GM12875 (cell line): ENCODE results near the gene AIFM2.

ENCODE experiments used
- H3K4me3 ChIP-seq: one replicate; pipeline ENCODE4 v1.5.1; 2011; ENCODE audit warnings: low read depth, low read length, control low read depth
- CTCF ChIP-seq: IDR thresholded peaks from 2 replicates; pipeline ENCODE4 v1.5.1; 2011; ENCODE audit warnings: low read depth, mild to moderate bottlenecking, control low read depth, inconsistent platforms, low read length, moderate library complexity, borderline replicate concordance; ENCODE audit not compliant: insufficient read depth

Gene AIFM2

GRCh38 chr10:70145666-70146488 lies 13.3 kb upstream of the AIFM2 start:
- peak; percentile 78 for TF ChIP-seq CTCF

GRCh38 chr10:70145166-70145665 lies 12.6 kb upstream of the AIFM2 start:
- no peak for TF ChIP-seq CTCF

More at GRCh38 chr10:70145666-70146488, 13.3 kb upstream of the AIFM2 start:
- peak overlapping the region; percentile 96 for H3K4me3 ChIP-seq

DNA sequence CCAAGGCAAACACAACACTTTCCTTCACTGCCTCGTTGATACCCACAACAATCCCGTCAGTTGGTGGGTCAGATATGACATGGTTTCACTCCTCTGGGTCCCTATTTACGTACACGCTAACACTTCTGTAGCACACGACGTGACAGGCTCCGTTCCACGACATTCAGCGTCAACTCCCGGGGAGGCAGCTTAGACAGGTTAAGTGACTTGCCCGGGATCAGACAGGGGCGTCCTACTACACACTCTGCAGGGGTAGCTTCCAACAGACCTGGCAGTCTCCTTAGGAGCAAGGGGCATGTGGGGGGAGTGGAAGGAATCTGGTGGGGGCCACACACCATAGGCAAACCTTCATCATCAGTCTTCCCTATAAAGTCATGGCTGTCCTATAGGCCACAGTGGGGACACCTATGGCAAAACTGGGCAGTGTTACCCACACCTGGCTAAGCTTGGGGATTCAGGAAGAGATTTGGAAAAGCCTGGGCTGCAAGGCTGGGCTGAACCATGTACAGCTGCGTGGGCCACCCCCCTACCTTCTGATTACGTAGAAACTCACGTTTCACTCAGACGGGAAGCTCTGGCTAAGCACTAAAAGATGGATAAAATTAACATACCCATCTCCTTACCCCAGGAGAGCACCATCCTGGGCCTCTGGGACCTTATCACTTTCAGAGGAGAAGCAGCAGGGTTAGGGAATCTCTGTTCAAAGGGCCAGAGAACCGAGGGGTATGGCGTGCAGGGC lies 11.9 kb upstream of the AIFM2 start:
- TF ChIP-seq CTCF = no peak
- peak overlapping the region; percentile 96 for H3K4me3 ChIP-seq

More at GRCh38 chr10:70145166-70145665, 12.6 kb upstream of the AIFM2 start:
- peak overlapping the region; percentile 96 for H3K4me3 ChIP-seq

DNA sequence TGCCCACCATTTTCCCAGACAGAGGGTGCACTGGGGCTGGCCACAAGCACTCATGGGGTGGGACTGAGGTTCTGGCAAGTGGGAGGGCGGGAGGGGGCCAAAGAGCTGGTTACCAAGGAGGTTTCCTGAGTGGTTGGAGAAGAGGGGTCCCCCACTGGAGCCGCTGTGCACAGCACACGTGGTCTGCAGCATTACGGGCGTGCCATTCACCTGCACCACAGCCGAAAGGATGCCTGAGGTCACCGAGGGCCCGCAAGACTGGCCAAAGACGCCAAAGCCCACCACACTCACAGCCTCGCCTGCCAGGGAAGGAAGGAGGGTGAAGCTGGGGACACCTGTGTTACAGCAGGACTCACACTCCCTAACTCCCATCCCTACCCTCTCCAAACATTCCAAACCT lies 9.9 kb upstream of the AIFM2 start:
- no peak overlapping the region for H3K4me3 ChIP-seq
- no peak for TF ChIP-seq CTCF

DNA sequence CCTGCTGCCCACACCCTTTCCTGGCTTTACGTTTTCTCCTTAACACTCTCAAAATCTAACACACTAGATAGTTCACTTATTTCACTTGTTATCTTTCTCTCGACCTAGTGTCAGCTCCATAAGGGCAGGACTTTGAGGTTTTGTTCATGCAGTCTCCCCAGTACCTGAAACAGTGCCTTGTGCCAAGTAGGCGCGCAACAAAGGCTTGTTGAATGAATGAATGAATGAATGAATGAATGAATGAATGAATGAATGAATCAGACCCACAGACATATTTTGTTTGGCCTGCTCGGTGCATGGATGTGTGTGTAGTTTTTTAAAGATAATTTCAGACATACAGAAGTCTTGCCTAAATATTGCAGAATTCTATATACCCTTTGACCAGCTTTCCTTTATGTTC lies 7.7 kb upstream of the AIFM2 start:
- no peak for TF ChIP-seq CTCF
- H3K4me3 ChIP-seq = no peak overlapping the region

DNA sequence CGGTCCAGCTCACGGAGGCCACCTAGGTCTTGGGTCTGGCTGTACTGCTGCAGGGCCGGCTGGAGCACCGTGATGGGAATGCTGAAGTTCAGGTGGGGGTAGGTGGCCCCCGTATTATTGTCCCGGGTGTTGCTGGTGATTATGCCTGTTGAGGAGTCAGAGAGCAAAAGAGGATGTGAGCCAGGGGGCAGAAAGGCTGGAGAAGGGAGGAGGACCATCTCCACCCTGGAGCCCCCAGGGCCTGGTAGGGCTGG lies 7.3 kb upstream of the AIFM2 start:
- H3K4me3 ChIP-seq = no peak overlapping the region
- TF ChIP-seq CTCF = no peak
